Right ventricle myocardium inferior (tissue), 1 donor: ENCODE results near the gene PRRC2B. TPM values are rescaled to one million over a fixed set of nuclear protein-coding genes. Genes with fewer than 3 reads are reported as not detected.
A peak's percentile ranks its signal among the peaks of the same experiment; 100 is the strongest.
"Not testable (repeated sequence)": the region's sequence is repeated elsewhere in the genome, so short reads cannot be mapped to it uniquely, and the experiment has no call there.

Source experiments
- ATAC-seq: fragments of 200-7000 bp; cut with Tn5 transposase; one replicate; pipeline ENCODE4 v1.9.1; 2020; ENCODE audit warnings: mild to moderate bottlenecking, moderate library complexity
- DNase-seq: peaks from one replicate; pipeline ENCODE4 v3.0.0; 2021; ENCODE audit errors: missing footprints
- intact Hi-C: fragments of 100-400 bp; cut with DNase I; formaldehyde crosslinking; loops from one replicate; pipeline ENCODE4 v1.11.0; 2022
- total RNA-seq: library from RNA; stranded (reverse); fragmentation: NEBNext Ultra II Directional; extraction: Animal tissue kit (Norgen Biotek cat#: 25700); gene quantifications from one replicate; pipeline ENCODE4 v1.2.1, GENCODE V29; 2021
- donor health status: DM: no; HTN: yes; CAD: no; lungs with severe emphysema.

The PRRC2B gene
- total RNA-seq, 1 donor from 2014 or later, result 142 TPM

DNA sequence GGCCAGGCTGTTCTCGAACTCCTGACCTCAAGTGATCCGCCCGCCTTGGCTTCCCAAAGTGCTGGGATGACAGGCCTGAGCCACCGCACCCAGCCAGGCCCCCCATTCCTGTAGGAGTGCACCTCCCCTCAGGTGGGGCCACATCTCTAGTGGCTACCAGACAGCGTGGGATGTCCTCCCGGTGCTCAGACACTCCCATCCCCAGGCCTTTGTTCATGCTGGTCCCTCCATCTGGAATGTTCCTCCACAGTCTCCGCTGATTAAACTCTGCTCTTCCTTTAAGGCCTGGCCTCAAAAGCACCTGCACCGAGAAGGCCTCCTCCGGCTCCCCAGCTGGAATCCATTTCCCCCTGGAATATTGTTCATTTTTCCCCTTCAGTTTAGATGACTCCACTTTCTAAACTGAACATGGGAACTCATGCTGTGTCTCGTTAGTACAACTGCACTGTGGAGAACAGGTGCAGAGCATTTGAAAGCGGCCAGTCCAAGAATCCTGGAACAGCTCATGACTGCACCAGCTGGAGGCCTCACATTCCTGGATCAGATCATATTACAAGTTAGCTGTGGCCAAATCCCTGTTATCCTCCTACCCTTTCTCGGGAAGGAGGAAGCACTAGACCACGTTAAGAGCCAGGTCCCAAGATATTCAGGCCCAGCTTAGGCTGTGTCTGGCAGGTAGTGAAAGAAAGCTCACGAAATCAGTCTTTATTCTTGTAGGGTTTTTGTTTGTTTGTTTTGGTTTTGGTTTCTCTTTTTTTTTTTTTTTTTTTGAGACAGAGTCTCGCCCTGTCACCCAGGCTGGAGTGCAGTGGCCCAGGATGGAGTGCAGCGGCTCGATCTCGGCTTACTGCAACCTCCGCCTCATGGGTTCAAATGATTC is 10.8 kb upstream of the PRRC2B start:
- intact Hi-C loops, result loop anchor here (1.0 kb wide), 1 partner anchor 8 kb away; no protein-coding TSS in a partner anchor
- DNase-seq (no peak), ATAC-seq (peak; percentile 97)

DNA sequence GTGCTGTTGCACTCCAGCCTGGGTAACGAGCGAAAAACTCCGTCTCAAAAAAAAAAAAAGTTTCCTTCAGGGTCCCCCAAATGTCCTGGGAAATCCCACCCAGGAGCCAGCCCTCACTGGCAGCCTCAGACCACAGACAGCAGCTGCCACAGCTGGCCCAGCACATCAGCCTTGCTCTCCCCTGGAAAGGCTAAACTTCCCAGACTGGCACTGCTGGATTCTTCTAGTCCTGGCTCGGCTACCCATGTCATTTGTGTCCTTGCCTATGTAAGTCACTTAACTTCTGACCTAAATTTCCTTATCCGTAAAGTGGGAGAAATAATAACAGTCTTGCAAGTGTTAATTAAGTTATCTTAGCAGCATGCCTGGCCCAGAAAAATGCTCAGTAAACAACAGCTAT is 8.6 kb upstream of the PRRC2B start:
- ATAC-seq, result no peak

DNA sequence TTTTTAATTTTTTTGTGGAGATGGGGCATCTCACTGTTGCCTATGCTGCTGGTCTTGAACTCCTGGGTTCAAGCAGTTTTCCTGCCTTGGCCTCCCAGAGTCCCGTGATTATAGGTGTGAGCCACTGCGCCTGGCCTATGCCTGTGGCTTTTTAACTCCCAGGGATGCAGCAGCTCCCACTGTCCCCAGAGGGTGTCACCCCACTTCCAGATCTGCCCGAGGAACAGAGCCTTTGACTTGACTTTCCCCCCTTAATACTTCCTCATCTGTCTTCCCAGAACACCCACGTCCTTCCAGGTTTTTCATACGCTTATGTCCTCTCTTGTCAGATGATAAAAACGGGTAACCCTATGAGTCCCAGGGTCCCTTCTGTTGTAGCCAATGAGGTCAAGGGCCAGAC is 7.6 kb upstream of the PRRC2B start:
- intact Hi-C loops, result no loop called here
- ATAC-seq (no peak), DNase-seq (no peak)

More for the DNA sequence above, 8.6 kb upstream of the PRRC2B start:
- intact Hi-C loops, result no loop called here
- no peak for DNase-seq

DNA sequence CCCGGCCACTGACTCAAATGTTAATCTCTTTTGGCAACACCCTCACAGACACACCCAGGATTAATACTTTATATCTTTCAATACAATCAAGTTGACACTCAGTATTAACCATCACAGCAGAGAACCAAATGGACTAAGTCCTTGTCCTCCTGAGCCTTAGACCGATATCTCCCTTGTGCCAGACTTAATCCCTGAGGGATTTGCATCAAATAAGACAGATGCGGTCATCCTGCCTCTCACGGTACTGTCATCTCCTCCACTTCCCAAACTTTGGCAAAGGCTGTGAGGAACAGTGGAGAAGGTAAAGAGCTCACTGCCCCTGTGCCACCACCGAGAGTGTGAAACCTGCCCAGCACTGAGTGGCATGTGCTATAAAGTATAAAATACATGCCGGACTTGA is 6.5 kb upstream of the PRRC2B start:
- intact Hi-C loops, result no loop called here
- ATAC-seq, result no peak
- DNase-seq, result no peak

DNA sequence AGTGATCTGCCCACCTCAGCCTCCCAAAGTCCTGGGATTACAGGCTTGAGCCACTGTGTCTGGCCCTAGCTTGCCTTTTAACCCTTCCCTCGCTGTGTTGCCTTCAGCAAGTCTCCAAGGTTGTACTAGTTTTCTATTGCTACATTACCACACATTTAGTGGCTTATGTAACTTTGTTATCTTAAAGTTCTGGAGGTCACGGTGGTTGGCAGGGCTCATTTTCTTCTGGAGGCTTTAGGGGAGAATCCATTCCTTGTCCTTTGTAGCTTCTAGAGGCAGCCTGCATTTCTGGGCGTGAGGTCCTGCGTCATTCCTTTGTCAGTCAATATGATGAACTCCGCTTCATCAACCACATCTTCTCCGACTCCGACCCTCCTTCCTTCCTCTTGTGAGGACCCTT is 2.9 kb upstream of the PRRC2B start:
- ATAC-seq, result no peak
- intact Hi-C loops, result loop anchor here (1.0 to 5.0 kb wide), 2 partner anchors 8 to 36 kb away; no protein-coding TSS in a partner anchor
- no peak for DNase-seq

DNA sequence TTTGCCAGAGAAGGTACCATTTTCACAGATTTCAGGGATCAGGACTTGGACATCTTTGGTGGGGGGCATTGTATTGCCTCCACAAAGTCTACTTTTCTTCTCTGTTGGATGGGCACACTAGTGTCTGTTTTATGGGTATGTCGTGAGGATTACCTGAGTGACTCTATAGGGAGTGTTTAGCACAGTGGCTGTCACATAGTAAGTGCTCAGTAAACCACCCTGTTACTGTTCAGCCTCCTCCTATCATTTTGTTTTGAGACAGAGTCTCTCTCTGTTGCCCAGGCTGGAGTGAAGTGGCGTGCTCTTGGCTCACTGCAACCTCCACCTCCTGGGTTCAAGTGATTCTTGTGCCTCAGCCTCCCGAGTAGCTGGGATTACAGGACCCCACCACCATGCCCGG is 2.4 kb upstream of the PRRC2B start:
- ATAC-seq (no peak), DNase-seq (no peak)
- intact Hi-C loops, result loop anchor here (1.0 to 5.0 kb wide), 2 partner anchors 8 to 36 kb away; no protein-coding TSS in a partner anchor

DNA sequence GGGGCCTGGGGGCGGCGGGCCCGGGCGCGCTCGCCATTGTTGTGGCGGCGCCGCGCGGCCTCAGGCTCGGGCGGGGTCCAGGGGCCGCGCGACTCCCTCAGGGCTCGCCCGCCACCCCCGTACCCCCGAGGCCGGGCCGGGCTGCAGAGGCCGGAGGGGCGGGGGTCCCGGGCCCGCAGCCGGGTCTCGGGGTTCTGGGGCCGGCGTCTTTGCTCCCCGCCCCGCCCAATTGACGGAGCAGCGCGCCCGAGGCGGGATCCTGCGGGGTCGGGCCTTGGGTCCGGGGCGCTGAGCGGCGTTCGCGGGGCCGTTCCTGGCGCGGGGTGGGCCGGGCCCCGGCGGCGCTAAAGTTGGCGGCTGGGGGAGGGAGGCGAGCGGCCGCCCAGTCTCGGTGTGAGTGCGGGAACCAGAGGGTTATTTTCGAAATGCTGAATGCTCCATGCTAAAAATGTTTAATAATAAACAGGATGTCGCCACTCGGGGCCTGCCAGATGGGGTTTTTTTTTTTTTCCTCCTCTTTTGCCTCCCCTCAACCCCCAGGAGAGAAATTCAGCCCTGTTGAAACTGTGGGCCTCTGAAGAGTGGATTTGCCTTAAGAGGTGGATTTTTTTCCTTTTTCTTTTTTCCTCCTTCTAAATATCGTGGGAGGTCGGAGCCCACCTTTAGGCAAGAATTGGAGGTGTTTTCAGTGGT is 724 bp downstream of the PRRC2B start:
- peak; percentile 80 for DNase-seq
- intact Hi-C loops, result loop anchor here (5.0 kb wide), 1 partner anchor 33 kb away; no protein-coding TSS in a partner anchor
- ATAC-seq, result peak; percentile 51

DNA sequence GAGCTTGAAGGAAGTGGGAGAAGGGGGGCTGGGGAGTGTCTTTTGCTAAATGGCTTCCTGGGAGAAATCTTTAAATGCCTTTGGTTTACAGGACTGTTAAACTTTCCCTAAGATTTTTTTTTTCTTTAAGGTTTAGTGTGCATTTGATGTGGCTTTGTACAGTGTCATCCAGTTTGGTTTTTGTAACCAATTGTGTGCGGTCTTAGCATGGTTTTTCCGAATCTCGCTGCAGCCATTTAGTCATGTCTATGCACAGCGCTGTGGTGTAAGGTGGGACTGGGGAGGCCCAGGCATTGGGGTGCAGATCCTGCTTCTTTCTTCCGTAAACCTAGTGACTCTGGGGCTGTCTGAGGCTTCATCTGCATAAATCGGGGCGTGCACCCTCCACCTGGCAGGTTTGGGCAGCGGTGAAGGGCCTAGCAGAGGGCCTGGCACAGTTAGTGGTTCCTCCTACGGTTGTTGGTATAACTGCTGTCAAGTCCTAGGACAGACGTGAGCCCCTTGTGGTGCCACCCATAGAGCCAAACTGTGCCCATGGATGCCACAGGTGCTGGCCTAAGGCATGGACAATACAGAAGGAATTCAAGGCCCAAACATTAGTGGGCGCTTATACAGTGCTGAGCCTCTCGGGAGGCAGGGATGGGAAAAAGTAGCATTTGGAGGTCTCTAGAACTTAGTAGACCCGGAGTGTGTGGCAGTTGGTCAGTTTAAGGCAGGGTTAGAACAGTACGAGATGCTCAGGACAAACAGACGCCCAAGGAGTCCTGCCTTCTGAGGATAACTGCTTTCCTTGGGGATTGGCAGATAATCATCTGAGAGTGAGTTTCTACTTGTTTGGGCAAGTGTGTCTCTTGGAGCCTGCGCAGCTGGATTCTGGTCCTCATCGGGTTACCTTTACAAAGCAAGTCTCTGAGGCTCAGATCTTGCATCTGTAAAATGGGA is 1.5 kb downstream of the PRRC2B start:
- peak; percentile 5 for ATAC-seq
- intact Hi-C loops, result no loop called here
- DNase-seq, result no peak

DNA sequence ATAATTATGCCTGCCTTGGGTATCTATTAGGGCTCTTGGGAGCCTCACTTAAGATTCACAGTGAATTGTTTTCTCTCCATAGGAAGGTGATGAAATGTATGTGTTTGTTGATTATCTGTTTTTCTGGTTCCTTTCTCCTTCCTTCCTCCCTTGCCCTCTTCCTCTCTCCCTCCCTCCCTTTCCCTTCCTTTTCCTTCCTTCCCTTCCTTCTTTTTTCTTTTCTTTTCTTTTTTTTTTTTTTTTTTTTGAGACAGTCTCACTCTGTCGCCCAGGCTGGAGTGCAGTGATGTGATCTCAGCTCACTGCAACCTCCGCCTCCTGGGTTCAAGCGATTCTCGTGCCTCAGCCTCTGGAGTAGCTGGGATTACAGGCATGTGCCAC is 2.2 kb downstream of the PRRC2B start:
- intact Hi-C loops, ATAC-seq, DNase-seq: not testable (repeated sequence)

DNA sequence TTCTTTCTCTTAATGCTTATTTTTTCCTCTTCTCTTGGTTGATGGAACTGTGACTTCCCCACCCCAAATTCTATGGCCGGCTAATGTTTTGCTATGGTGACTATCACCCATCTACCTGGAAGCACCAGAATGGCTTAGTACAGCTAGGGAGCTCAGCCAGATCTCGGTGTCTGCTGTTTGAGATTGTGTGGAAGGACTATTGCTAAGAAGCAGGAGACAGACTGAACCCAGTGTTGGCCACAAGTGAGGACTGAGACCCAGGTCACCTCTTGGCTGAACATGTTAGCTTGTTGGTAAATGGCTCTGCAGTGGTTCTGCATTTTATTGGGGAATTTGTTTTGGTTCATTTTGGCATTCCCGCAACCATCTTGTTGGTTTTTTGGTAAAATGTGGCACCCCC is 2.7 kb downstream of the PRRC2B start:
- ATAC-seq (no peak), DNase-seq (no peak)
- intact Hi-C loops, result no loop called here

DNA sequence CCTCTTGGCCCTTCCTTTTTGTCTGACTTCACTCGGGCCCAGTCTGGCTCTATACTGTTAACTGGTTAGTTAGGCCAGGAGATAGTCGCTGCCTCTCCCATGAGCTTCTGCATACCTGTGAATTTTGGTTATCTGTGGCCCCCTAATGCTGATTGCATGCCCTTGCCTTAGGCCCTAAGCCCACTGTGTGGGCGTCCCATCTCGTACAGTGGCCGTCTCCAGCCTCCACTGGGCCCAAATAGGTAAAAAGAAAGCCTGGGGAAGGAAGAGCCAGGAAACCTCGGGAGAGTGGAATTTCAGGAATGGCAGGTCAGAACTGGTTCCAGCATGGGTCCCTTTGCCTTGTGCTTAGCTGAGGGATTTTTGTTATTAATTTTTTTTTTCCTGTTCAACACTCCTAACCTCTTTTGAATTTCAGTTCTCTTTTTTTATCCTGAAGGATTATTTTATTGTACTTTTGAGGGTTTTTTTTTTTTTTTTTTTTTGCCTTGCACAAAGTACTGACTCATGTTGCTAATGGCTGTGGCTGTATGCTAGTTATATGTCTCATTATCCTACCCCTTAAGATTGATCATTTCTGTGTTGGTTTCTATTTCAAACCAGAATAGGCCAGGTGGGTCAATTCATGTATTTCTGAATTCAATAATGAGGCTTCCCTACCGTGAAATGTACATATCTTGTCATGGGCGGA is 3.4 kb downstream of the PRRC2B start:
- ATAC-seq (no peak), DNase-seq (no peak)
- intact Hi-C loops, result no loop called here

DNA sequence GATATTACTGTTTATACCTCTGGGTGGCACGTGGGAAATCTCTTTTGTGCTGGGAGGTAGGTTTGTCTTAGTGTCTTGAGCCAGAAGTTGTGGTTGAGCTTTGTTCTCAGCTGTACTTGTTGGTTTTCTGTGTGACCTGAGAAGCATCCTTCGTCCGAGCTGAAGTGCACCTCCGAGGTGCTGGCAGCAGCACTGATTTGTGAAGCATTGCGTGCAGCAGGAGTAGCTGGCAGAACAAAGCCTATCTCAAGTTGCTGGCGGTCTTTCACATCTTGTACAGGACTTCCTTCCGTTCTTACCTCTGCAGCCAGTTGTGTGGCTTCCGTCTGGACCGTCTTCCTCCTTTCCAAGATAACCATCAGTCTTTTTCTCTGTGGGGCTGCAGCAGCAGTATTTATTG is 4.3 kb downstream of the PRRC2B start:
- intact Hi-C loops, result no loop called here
- ATAC-seq, result no peak
- DNase-seq, result no peak

DNA sequence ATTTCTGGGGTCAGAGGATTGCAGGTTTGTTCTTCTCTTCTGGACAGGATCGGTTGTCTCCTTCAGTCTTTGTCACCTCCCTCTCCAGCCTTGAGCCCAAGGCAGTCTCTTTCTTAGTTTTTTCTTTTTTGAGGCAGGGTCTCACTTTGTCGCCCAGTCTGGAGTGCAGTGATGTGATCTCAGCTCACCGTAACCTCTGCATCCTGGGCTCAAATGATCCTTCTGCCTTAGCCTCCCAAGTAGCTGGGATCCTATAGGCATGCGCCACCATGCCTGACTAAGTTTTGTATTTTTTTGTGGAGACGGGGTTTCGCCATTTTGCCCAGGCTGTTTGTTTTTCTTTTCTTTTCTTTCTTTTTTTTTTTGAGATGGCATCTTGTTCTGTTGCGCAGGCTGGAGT is 6.1 kb downstream of the PRRC2B start:
- intact Hi-C loops, result no loop called here
- DNase-seq (no peak), ATAC-seq (no peak)

DNA sequence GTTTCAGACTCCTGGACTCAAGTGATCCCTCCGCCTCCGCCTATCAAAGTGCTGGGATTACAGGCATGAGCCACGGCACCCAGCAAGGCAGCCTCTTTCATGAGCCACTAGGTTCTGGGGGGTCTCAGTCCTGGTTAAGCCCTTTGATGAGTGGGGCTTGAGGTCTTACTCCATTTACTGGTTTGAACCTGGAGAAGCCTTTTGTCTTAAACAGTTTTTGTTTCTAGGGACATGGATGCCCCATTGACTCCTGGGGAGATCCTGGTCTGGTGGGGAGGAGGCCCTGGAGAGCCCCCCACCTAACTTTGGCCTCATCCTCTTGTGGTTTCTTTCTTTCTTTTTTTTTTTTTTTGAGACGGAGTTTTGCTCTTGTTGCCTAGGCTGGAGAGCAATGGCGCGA is 6.7 kb downstream of the PRRC2B start:
- intact Hi-C loops, result no loop called here
- ATAC-seq, result no peak
- no peak for DNase-seq

DNA sequence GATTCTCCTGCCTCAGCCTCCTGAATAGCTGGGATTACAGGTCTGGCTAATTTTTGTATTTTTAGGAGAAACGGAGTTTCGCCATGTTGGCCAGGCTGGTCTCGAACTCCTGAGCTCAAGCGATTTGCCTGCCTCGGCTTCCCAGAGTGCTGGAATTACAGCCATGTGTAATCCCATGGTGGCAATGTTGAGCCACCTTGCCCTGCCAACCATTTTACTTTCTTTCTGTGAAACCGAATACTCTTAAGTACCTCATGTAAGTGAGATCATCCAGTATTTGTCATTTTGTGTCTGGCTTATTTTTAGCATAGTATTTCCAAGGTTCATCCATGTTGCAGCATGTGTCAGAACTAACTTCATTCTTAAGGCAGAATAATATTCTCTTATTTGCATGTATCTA is 8.2 kb downstream of the PRRC2B start:
- ATAC-seq (no peak), DNase-seq (no peak)
- intact Hi-C loops, result no loop called here

DNA sequence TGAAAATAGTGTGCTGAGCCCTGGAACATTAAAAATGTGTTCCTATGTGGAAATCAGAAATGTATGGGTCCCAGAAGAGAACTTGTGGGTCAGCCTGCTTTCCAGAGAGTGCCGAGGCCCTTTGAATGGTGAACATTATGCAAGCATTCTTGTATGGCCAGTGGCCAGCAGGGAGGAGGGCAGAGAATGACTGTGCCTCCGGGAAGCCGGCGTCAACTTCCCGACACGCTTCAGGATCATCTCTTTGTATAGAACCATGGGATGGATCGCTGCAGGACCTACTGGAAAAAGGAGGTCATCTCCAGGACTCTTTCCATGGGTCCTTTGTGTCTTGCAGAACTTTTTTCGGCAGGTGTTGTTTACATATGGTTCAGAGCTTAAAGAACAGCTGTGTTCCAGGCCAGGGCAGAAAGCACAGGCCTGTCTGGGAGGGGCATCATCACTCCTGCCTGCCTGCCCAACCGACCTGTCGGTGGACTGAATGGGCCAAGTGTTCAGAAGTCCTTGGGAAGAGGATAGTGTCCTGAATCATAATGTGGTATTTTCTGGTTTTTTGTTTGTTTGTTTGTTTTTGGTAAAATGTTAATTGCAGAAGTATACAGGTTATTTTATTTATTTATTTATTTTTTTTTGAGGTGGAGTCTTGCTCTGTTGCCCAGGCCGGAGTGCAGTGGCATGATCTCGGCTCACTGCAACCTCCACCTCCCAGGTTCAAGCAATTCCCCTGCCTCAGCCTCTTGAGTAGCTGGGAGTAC is 9.0 kb downstream of the PRRC2B start:
- intact Hi-C loops, result no loop called here
- peak; percentile 89 for DNase-seq
- peak; percentile 79 for ATAC-seq

DNA sequence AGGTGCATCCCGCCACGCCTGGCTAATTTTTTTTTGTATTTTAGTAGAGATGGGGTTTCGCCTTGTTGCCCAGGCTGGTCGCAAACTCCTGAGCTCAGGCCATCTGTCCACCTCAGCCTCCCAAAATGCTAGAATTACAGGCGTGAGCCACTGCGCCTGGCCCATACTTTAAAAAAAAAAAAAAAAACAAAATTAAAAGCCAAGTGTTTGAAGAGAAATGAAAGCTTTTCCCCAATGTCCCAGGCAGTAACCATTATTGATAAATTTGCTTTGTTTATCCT is 9.5 kb downstream of the PRRC2B start:
- DNase-seq, result no peak
- ATAC-seq, result no peak
- intact Hi-C loops, result no loop called here

DNA sequence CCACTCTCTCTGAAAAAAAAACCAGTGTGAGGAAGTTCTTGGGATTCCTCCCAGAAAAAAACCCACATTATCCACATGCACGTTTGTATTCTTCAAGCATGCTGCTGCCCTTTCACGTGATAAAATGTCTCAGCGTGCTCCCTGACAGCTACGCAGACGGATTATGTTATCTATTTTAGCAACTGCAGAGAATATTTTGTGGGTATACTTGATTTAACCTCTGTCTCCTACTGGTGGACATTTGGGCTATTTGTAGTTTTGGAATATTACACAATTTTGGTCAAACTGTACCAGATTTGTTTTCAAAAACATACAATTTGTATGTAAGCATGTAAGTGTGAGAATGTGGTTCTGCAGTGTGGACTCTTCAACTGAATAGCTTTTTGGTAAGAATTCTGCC is 10.7 kb downstream of the PRRC2B start:
- intact Hi-C loops, result no loop called here
- ATAC-seq (no peak), DNase-seq (no peak)
